H1 (cell line): ENCODE results near the gene EVI2B. TPM values are rescaled to one million over a fixed set of nuclear protein-coding genes. Genes with fewer than 3 reads are reported as not detected.

Experiments used
- CTCF ChIA-PET: fragments of 300-600 bp; sonication (Branson Sonifier 250); formaldehyde crosslinking; loops from one replicate; lab custom pipeline; 2021; ENCODE audit not compliant: partially characterized antibody; lab: Charles Lee
- POLR2A ChIA-PET: fragments of 300-600 bp; sonication (Branson Sonifier 250); formaldehyde crosslinking; loops from one replicate; lab custom pipeline; 2021; ENCODE audit warnings: inconsistent platforms; ENCODE audit not compliant: partially characterized antibody; lab: Charles Lee
- DNase-seq, 2 experiments: peaks; one replicate each; pipeline versions ENCODE4 v3.0.0 to v3.0.0-alpha.2; 2010 to 2022; ENCODE audit warnings: low spot score in 2 of 2, low read depth in 1 of 2, mixed read lengths in 1 of 2
- FAIRE-seq: peaks from 2 replicates; lab custom pipeline; 2011; peaks lifted over from hg19 to GRCh38; lab: Jason Lieb, UNC
- H2AFZ ChIP-seq: 2 replicates; pipeline ENCODE4 v1.8.1; 2012; ENCODE audit warnings: low read length, inconsistent platforms
- H2AK5ac ChIP-seq: 2 replicates; pipeline ENCODE4 v1.6.1; 2013; ENCODE audit warnings: low read depth, low read length
- H2BK120ac ChIP-seq: replicated peaks from 2 replicates; pipeline ENCODE3; 2013; ENCODE audit warnings: low read depth, low read length, inconsistent platforms
- H2BK12ac ChIP-seq: 2 replicates; pipeline ENCODE4 v1.6.1; 2013; ENCODE audit warnings: low read depth, low read length
- H2BK15ac ChIP-seq: 2 replicates; pipeline ENCODE4 v1.6.1; 2013; ENCODE audit warnings: low read length
- H2BK20ac ChIP-seq: 2 replicates; pipeline ENCODE4 v1.6.1; 2013; ENCODE audit warnings: low read length
- H2BK5ac ChIP-seq: 2 replicates; pipeline ENCODE4 v1.6.1; 2013; ENCODE audit warnings: low read depth, low read length
- H3K14ac ChIP-seq: 2 replicates; pipeline ENCODE4 v1.6.1; 2013; ENCODE audit warnings: inconsistent platforms; ENCODE audit not compliant: insufficient read length
- H3K18ac ChIP-seq: 2 replicates; pipeline ENCODE4 v1.6.1; 2013; ENCODE audit warnings: low read length; ENCODE audit errors: extremely low read depth
- H3K23ac ChIP-seq: 2 replicates; pipeline ENCODE4 v1.6.1; 2013; ENCODE audit warnings: inconsistent platforms; ENCODE audit not compliant: insufficient read length
- H3K23me2 ChIP-seq: 2 replicates; pipeline ENCODE4 v1.6.1; 2013; ENCODE audit warnings: low read depth, low read length
- H3K27ac ChIP-seq: 2 replicates; pipeline ENCODE4 v1.6.1; 2011; ENCODE audit warnings: low read depth, low read length, inconsistent platforms
- H3K27me3 ChIP-seq, 4 experiments: replicated peaks in 1 of 4; 1 replicate in 1 of 4; 2 replicates in 3 of 4; pipeline versions ENCODE4 v1.6.1 to v1.8.1; 2011 to 2013; ENCODE audit warnings: low read length in 3 of 4, mild to moderate bottlenecking in 3 of 4, inconsistent platforms in 2 of 4, mixed read lengths in 2 of 4, moderate library complexity in 1 of 4; ENCODE audit not compliant: control insufficient read depth in 3 of 4, insufficient read depth in 3 of 4; ENCODE audit errors: extremely low read depth in 1 of 4
- H3K36me3 ChIP-seq, 4 experiments: 2 replicates each; pipeline versions ENCODE4 v1.6.1 to v1.8.1; 2011 to 2013; ENCODE audit warnings: mild to moderate bottlenecking in 4 of 4, low read length in 3 of 4, moderate library complexity in 2 of 4, control low read depth in 1 of 4, inconsistent platforms in 1 of 4; ENCODE audit not compliant: insufficient read depth in 4 of 4, control insufficient read depth in 2 of 4
- H3K4ac ChIP-seq: replicated peaks from 2 replicates; pipeline ENCODE3; 2013; ENCODE audit warnings: low read length, low read depth, mixed read lengths, inconsistent platforms; ENCODE audit not compliant: insufficient read length
- H3K4me1 ChIP-seq, 4 experiments: replicated peaks in 1 of 4; 1 replicate in 1 of 4; 2 replicates in 3 of 4; pipeline versions ENCODE4 v1.6.1 to v1.8.1; 2011 to 2013; ENCODE audit warnings: low read length in 3 of 4, inconsistent platforms in 2 of 4, mixed read lengths in 1 of 4; ENCODE audit not compliant: insufficient read depth in 4 of 4, control insufficient read depth in 3 of 4
- H3K4me2 ChIP-seq, 2 experiments: 2 replicates each; pipeline versions ENCODE4 v1.6.1 to v1.8.1; 2011 to 2013; ENCODE audit warnings: low read depth in 2 of 2, low read length in 2 of 2, control low read depth in 1 of 2, inconsistent platforms in 1 of 2, mild to moderate bottlenecking in 1 of 2; ENCODE audit not compliant: insufficient read depth in 1 of 2
- H3K4me3 ChIP-seq, 4 experiments: fragments of 200-600, 300-600 bp in 1 of 4; sonication (generic), shearing (Covaris generic), sonication (Bioruptor Twin) in 1 of 4; 2 replicates each; pipeline versions ENCODE4 v1.5.1 to v1.8.1; 2011 to 2016; ENCODE audit warnings: low read length in 4 of 4, low read depth in 3 of 4, control low read depth in 2 of 4, inconsistent platforms in 2 of 4, mild to moderate bottlenecking in 2 of 4, mixed read lengths in 1 of 4, moderate library complexity in 1 of 4; ENCODE audit not compliant: insufficient read depth in 2 of 4; ENCODE audit errors: extremely low read depth in 1 of 4
- H3K56ac ChIP-seq: replicated peaks from 2 replicates; pipeline ENCODE3; 2013; ENCODE audit warnings: low read depth, mild to moderate bottlenecking, mixed read lengths, low read length, inconsistent platforms; ENCODE audit not compliant: insufficient read length
- H3K79me1 ChIP-seq: 2 replicates; pipeline ENCODE4 v1.6.1; 2013; ENCODE audit warnings: low read depth, low read length, control low read depth
- H3K79me2 ChIP-seq, 2 experiments: 2 replicates each; pipeline versions ENCODE4 v1.6.1 to v1.8.1; 2012 to 2013; ENCODE audit warnings: low read length in 2 of 2, mild to moderate bottlenecking in 2 of 2, inconsistent platforms in 1 of 2; ENCODE audit not compliant: insufficient read depth in 2 of 2, control insufficient read depth in 1 of 2
- H3K9ac ChIP-seq, 4 experiments: replicated peaks in 1 of 4; 1 replicate in 1 of 4; 2 replicates in 3 of 4; pipeline versions ENCODE4 v1.6.1 to v1.8.1; 2011 to 2013; ENCODE audit warnings: low read depth in 3 of 4, low read length in 3 of 4, control low read depth in 2 of 4, mild to moderate bottlenecking in 2 of 4, moderate library complexity in 2 of 4, inconsistent platforms in 1 of 4; ENCODE audit errors: extremely low read depth in 1 of 4
- H3K9me3 ChIP-seq, 2 experiments: 2 replicates each; pipeline versions ENCODE4 v1.6.1 to v1.8.1; 2012 to 2013; ENCODE audit warnings: mild to moderate bottlenecking in 2 of 2, moderate library complexity in 2 of 2, control low read depth in 1 of 2, inconsistent platforms in 1 of 2, low read depth in 1 of 2, low read length in 1 of 2, mixed read lengths in 1 of 2; ENCODE audit not compliant: insufficient read depth in 2 of 2
- H4K20me1 ChIP-seq, 2 experiments: replicated peaks in 1 of 2; 2 replicates each; pipeline versions ENCODE3 to v1.8.1; 2011 to 2013; ENCODE audit warnings: inconsistent platforms in 2 of 2, low read length in 2 of 2, mild to moderate bottlenecking in 1 of 2; ENCODE audit not compliant: insufficient read depth in 2 of 2, control insufficient read depth in 1 of 2
- H4K5ac ChIP-seq: 2 replicates; pipeline ENCODE4 v1.6.1; 2013; ENCODE audit warnings: low read length, low read depth, mixed read lengths, inconsistent platforms; ENCODE audit not compliant: insufficient read length
- H4K8ac ChIP-seq: 2 replicates; pipeline ENCODE4 v1.8.0; 2013; ENCODE audit warnings: mild to moderate bottlenecking, moderate library complexity, low read length, inconsistent platforms; ENCODE audit not compliant: insufficient read depth; ENCODE audit errors: extremely low read depth
- H4K91ac ChIP-seq: replicated peaks from 2 replicates; pipeline ENCODE3; 2013; ENCODE audit warnings: low read length, mixed read lengths, inconsistent platforms; ENCODE audit not compliant: insufficient read length
- CBX8 ChIP-seq: fragments of 300-800, 300-1000 bp; sonication (generic); IDR thresholded peaks from 2 replicates; pipeline ENCODE4 v1.7.1; 2016; ENCODE audit warnings: low read depth, low read length, borderline replicate concordance
- CEBPB ChIP-seq: IDR thresholded peaks from 2 replicates; pipeline ENCODE4 v1.6.1; 2012; ENCODE audit warnings: low read depth, low read length
- whole genome bisulfite sequencing, 2 experiments: shearing (Covaris generic) in 1 of 2; methylation state at CpG; one replicate each; pipeline versions ENCODE4 v1.1.6 to v1.1.7; 2013 to 2015; ENCODE audit warnings: low lambda C conversion rate in 2 of 2, mixed read lengths in 2 of 2, inconsistent platforms in 1 of 2, low coverage in 1 of 2, missing lambda C conversion rate in 1 of 2; ENCODE audit not compliant: insufficient replicate concordance in 2 of 2, insufficient coverage in 1 of 2, insufficient read length in 1 of 2; ENCODE audit errors: extremely low coverage in 1 of 2, missing lambda C conversion rate in 1 of 2; 5-methylcytosine and 5-hydroxymethylcytosine counted together
- polyA plus RNA-seq, 7 experiments: library from polyadenylated mRNA; depleted of rRNA in 3 of 7; stranded (reverse) in 5 of 7; unstranded in 2 of 7; fragments of >200 nt in 5 of 7; fragments of 200-250 nt in 2 of 7; gene quantifications; 1 replicate in 5 of 7; 2 replicates in 1 of 7; 4 replicates in 1 of 7; pipeline versions ENCODE4 v1.2.1 to v1.2.3, GENCODE V29; 2011 to 2013; ENCODE audit warnings: missing spikeins in 2 of 7, mixed read lengths in 2 of 7
- total RNA-seq: library from RNA; stranded (reverse); fragmentation: NEBNext Ultra II Directional; extraction: Animal tissue kit (Norgen Biotek cat#: 25700); gene quantifications from 2 replicates; pipeline ENCODE4 v1.2.1, GENCODE V29; 2021

The EVI2B gene
- total and polyA plus RNA-seq, 2 of the 8 experiments (the other 6 are each of a cell fraction or from before 2014, with no cell fraction given): not detected

DNA sequence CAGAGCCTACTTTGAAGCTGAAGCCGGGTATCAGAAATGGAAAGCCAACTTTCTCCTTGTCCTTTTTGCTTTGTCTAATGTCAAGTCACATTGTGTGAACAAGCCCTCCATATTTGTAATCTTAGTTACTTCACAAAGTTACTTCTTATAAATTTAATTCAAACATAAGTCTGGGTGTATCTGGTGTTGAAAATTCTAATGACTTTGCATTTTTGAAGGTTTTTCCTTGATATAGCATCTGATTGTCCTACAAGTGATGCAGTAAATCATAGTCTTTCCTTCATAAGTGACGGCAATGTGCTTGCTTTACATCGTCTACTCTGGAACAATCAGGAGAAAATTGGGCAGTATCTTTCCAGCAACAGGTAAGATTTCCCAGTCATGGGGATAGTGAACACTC is 53.7 kb downstream of the EVI2B start:
- Histone ChIP-seq H3K9me3 (no peaks in the 10 kb centered on the region), H2BK120ac (no peak overlapping the region), H2BK12ac (no peak overlapping the region), H4K91ac (no peak overlapping the region), H3K79me2 (no peaks in the 10 kb centered on the region), H3K36me3 (peaks cover 0 to 7% (median 0%) of the 10 kb centered on the region in 4 experiments; a peak in 1 of 8 replicates), H4K5ac (no peak overlapping the region), H3K14ac (no peak overlapping the region), H2BK15ac (no peak overlapping the region), H2BK20ac (no peak overlapping the region), H3K18ac (no peak overlapping the region), H3K4ac (no peak overlapping the region), H4K20me1 (no peaks in the 10 kb centered on the region), H2AFZ (no peak overlapping the region), H3K4me3 (no peak overlapping the region), H2AK5ac (no peak overlapping the region), H3K27me3 (no peaks in the 10 kb centered on the region), H4K8ac (no peak overlapping the region), H3K4me2 (no peak overlapping the region), H2BK5ac (no peak overlapping the region), H3K4me1 (no peaks in the 10 kb centered on the region), H3K23ac (no peak overlapping the region), H3K27ac (no peak overlapping the region), H3K56ac (no peak overlapping the region), H3K9ac (no peak overlapping the region), H3K79me1 (no peaks in the 10 kb centered on the region), H3K23me2 (no peaks in the 10 kb centered on the region)
- POLR2A ChIA-PET: no interaction called here
- CTCF ChIA-PET: no interaction called here
- TF ChIP-seq CBX8 (no peak), CEBPB (no peak)
- DNase-seq (no peak), FAIRE-seq (no peak)
- WGBS, 2 experiments: 91% methylated on average over 3 of the region's 3 CpGs; no CpG with 5 or more reads in 1 of the 2 experiments
